Mucosa of rectum (tissue), 2 donors: ENCODE measurements around the gene TIA1.
A peak's percentile ranks its signal among the peaks of the same experiment; 100 is the strongest.
"Not testable (repeated sequence)": the region's sequence is repeated elsewhere in the genome, so short reads cannot be mapped to it uniquely, and the experiment has no call there.

Experiments
- H3K27ac ChIP-seq, 2 donors: one replicate each; pipeline ENCODE4 v1.7.0; 2013; ENCODE audit warnings: inconsistent platforms in 2 of 2, low read depth in 2 of 2, low read length in 2 of 2
- H3K27me3 ChIP-seq, 2 donors: one replicate each; pipeline ENCODE4 v1.7.0; 2013; ENCODE audit warnings: low read length in 2 of 2; ENCODE audit not compliant: control insufficient read depth in 2 of 2, insufficient read depth in 2 of 2
- H3K36me3 ChIP-seq, 2 donors: one replicate each; pipeline ENCODE4 v1.7.0; 2013; ENCODE audit warnings: low read length in 2 of 2; ENCODE audit not compliant: control insufficient read depth in 2 of 2, insufficient read depth in 2 of 2
- H3K4me1 ChIP-seq, 2 donors: one replicate each; pipeline ENCODE4 v1.7.0; 2013; ENCODE audit warnings: low read length in 2 of 2, mild to moderate bottlenecking in 1 of 2; ENCODE audit not compliant: control insufficient read depth in 2 of 2, insufficient read depth in 2 of 2
- H3K4me3 ChIP-seq, 2 donors: one replicate each; pipeline ENCODE4 v1.7.0; 2013; ENCODE audit warnings: low read length in 2 of 2
- H3K9ac ChIP-seq, 2 donors: one replicate each; pipeline ENCODE4 v1.7.0; 2013; ENCODE audit warnings: low read length in 2 of 2, low read depth in 1 of 2, mild to moderate bottlenecking in 1 of 2
- H3K9me3 ChIP-seq, 2 donors: one replicate each; pipeline ENCODE4 v1.7.0; 2013; ENCODE audit warnings: low read length in 2 of 2; ENCODE audit not compliant: control insufficient read depth in 2 of 2
- donor health status: healthy.
- donor health status: Normal muscosa, but diverticular disease.

TIA1 gene, protein sequence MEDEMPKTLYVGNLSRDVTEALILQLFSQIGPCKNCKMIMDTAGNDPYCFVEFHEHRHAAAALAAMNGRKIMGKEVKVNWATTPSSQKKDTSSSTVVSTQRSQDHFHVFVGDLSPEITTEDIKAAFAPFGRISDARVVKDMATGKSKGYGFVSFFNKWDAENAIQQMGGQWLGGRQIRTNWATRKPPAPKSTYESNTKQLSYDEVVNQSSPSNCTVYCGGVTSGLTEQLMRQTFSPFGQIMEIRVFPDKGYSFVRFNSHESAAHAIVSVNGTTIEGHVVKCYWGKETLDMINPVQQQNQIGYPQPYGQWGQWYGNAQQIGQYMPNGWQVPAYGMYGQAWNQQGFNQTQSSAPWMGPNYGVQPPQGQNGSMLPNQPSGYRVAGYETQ

DNA sequence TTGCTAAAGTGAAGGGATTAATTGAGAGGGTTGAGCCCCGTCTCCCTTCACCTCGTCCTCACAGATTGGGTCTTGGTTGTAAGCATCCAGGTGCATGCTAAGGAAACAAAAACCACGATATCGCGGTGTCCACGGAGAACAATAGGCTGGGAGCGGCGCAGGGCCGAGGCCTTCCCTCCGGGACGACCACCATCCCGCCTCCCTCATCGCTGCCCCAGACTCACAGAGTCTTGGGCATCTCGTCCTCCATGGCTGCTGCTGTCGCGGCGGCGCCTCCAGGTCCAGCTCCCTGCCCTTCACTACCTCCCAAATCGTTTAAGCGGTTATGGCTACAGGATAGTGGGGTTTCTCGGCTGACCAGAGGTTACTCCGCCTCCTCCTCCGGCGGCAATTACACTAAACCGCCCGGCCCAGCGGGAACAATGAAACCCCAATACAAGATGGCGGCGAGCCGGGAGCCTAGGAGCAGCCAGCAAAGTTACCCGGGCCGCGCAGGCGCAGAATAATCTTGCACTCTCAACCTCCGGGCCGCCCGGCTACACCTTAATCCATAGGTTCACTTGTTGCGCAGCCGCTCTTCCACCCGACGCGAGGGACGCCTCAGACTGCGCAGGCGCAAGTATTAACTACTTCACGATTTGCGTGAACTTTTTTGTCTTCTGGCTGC, at the start of gene TIA1:
Gene TIA1 (minus strand): TSS at position 448 of the 667 bp plus-strand sequence. CDS start 198 bp downstream, at position 250.
- Histone ChIP-seq H3K36me3 (peaks cover 0 to 3% of the 10 kb centered on the region in 2 donors), H3K9me3 (no peaks in the 10 kb centered on the region)

DNA sequence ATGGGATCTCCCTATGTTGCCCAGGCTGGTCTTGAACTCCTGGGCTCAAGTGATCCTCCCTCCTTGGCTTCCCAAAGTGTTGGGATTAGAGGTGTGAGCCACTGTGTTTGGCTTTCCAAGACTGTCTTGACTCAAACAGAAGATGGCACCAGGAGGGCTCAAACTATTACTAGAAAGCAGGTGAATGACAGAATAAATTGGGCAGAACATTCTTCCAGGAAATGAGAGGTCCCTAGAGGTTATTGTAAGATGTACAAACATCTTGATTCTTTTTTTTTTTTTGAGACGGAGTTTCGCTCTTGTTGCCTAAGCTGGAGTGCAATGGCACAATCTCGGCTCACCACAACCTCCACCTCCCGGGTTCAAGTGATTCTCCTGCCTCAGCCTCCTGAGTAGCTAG, 49.4 kb upstream of the TIA1 start:
- Histone ChIP-seq H3K4me1 (peaks cover 10 to 14% of the 10 kb centered on the region in 2 donors), H3K36me3 (peaks cover 10 to 19% of the 10 kb centered on the region in 2 donors)
- not testable (repeated sequence) for H3K4me3 ChIP-seq, H3K27me3 ChIP-seq, H3K9ac ChIP-seq, H3K9me3 ChIP-seq, H3K27ac ChIP-seq

More for the DNA sequence above, at the start of gene TIA1:
- Histone ChIP-seq H3K4me1 (peaks cover 7 to 9% of the 10 kb centered on the region in 2 donors), H3K9ac (peak within 1 kb of the TSS; percentile 96 to 100), H3K27ac (peak within 1 kb of the TSS; percentile 94 to 97), H3K27me3 (no peaks in the 10 kb centered on the region), H3K4me3 (peak within 1 kb of the TSS; percentile 95 to 96)

DNA sequence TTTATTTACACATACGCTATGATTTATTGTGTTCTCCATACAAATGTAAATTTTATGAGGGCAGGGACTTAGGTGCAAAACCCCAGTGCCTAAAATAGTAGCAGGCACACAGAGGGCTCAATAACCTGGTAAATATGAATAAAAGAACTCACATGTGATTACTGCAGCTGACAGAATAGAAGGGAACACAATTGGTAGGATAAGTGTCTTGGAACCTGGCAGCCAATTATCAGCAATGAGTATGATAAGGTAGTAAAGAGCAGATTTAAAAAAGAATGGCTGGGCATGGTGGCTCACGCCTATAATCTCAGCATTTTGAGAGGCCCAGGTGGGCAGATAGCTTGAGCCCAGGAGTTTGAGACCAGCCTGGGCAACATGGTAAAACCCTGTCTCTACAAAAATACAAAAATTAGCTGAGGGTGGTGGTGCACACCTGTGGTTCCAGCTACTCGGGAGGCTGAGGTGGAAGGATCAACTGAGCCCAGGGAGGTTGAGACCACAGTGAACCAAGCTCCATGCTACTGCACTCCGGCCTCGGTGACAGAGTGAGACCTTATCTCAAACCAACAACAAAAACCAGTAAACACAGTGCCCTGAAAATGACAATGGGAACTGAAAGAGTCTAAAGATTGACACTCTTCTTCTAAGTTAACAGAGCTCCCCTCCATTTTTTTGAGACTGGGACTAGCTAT, 35.2 kb upstream of the TIA1 start:
- Histone ChIP-seq H3K27ac (no peak overlapping the region), H3K9ac (no peak overlapping the region), H3K36me3 (peaks cover 48 to 72% of the 10 kb centered on the region in 2 donors), H3K9me3 (no peaks in the 10 kb centered on the region), H3K4me1 (no peaks in the 10 kb centered on the region), H3K4me3 (no peak overlapping the region), H3K27me3 (no peaks in the 10 kb centered on the region)

DNA sequence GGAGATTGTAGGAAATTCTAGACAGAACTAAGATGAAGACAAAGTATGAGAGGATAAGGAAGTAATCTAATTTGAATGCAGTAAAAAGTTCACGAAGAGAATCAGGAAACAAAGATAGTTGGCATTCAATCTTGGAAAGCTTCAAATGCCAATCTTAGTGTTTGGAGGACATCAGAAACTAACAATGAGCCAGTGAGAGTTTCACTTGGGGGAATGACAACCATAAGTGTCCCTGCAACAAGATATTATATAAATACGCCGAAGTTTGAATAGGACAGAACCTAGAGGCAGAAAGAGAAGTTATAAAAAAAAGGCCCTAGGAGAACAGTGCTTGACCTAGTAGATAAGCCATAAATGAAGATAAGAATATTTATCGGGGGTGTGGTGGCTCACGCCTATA, 34.0 kb upstream of the TIA1 start:
- Histone ChIP-seq H3K36me3 (peaks cover 45 to 62% of the 10 kb centered on the region in 2 donors), H3K27ac (no peak overlapping the region)

DNA sequence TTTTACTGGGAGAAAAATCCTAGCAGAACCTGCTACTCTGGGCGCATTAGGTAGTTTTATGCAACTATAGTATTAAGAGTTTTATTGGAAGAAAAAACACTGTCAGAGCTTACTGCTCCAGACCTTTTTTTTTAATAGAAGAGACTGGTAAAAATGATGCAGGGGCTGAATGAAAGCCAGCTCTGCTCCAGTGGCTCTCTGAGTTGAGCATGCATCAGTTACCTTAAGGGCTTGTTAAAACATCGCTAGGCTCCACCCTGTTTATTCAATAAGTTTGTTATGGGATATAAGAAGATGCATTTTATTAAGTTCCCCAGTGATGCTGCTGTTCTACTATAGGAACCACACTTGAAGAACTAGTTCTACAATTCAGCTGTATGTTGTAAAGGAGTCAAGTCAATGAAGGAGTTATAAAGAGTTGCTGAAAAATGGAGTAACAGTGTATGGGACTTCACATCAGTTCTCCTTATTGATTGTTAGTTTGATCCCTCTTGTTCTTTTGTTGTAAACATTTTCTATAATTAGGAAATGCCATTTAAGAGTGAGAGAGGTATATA, 31.9 kb upstream of the TIA1 start:
- Histone ChIP-seq H3K4me3 (no peak overlapping the region), H3K27ac (no peak overlapping the region), H3K27me3 (no peaks in the 10 kb centered on the region), H3K9ac (no peak overlapping the region), H3K9me3 (no peaks in the 10 kb centered on the region), H3K4me1 (no peaks in the 10 kb centered on the region), H3K36me3 (peaks cover 37 to 53% of the 10 kb centered on the region in 2 donors)

More for the DNA sequence above, 34.0 kb upstream of the TIA1 start:
- Histone ChIP-seq H3K4me3 (no peak overlapping the region), H3K9ac (no peak overlapping the region), H3K4me1 (no peaks in the 10 kb centered on the region), H3K27me3 (no peaks in the 10 kb centered on the region), H3K9me3 (no peaks in the 10 kb centered on the region)

DNA sequence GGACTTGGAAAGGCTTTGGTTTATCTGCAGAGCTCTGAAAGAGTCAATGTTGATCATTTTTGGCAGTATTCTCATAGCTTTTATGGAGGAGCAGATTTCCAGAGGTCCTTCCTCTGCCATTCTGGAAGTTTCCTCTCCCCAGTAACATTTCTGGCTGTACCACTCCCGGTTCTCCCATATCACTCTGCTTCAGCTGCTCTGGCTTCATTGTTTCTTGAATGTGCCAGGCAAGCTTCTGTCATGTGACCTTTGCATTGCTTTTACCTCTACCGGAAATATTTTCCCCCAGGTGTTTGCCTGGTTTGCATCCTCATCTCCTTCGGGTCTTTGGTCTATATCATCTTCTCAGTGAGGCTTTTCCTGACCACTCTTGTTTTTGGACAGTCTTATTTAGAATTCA, 21.9 kb upstream of the TIA1 start:
- Histone ChIP-seq H3K9ac (no peak overlapping the region), H3K27ac (no peak overlapping the region)

DNA sequence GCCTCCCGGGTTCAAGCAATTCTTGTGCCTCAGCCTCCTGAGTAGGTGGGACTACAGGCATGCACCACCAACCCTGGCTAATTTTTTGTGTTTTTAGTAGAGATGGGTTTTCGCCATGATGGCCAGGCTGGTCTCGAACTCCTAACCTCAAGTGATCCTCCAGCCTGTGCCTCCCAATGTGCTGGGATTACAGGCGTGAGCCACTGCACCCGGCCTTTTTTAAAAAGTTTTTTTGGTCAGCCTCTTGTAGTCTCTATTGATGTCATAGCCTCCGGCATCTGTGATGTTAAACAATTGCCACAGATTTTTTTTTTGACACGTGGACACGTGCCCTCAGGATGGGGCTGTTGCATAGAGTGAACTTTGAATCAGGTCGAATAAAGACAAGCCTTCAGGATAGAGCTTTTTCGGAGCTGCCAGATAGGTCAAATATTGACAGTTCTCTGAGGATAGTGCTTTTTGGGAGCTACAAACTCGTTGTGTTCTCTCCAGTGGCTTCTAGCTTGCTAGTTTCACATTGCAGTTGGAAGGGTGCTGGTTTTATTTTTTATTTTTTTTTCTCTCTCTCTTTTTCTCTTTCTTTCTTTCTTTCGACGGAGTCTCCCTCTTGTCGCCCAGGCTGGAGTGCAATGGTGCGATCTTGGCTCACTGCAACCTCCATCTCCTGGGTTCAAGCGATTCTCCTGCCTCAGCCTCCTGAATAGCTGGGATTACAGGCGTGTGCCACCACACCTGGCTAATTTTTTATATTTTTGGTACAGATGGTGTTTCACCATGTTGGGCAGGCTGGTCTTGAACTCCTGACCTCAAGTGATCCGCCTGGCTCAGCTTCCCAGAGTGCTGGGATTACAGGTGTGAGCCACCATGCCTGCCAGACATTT, 21.2 kb upstream of the TIA1 start:
- H3K9me3 ChIP-seq, H3K27me3 ChIP-seq, H3K27ac ChIP-seq, H3K4me3 ChIP-seq, H3K4me1 ChIP-seq, H3K9ac ChIP-seq: not testable (repeated sequence)
- peaks cover 4 to 14% of the 10 kb centered on the region in 2 donors for H3K36me3 ChIP-seq

More for the DNA sequence above, 21.9 kb upstream of the TIA1 start:
- Histone ChIP-seq H3K9me3 (no peaks in the 10 kb centered on the region), H3K36me3 (peaks cover 8 to 16% of the 10 kb centered on the region in 2 donors), H3K4me3 (no peak overlapping the region), H3K4me1 (no peaks in the 10 kb centered on the region), H3K27me3 (no peaks in the 10 kb centered on the region)

DNA sequence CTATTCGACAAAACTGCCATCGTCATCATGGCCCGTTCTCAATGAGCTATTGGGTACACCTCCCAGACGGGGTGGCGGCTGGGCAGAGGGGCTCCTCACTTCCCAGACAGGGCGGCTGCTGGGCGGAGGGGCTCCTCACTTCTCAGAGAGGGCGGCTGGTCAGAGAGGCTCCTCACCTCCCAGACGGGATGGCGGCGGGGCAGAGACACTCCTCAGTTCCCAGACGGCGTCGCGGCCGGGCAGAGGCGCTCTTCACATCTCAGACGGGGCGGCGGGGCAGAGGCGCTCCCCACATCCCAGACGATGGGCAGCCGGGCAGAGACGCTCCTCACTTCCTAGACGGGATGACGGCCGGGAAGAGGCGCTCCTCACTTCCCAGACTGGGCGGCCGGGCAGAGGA, 18.5 kb upstream of the TIA1 start:
- not testable (repeated sequence) for H3K27me3 ChIP-seq, H3K27ac ChIP-seq, H3K9ac ChIP-seq, H3K4me1 ChIP-seq, H3K4me3 ChIP-seq, H3K9me3 ChIP-seq
- peaks cover 7 to 13% of the 10 kb centered on the region in 2 donors for H3K36me3 ChIP-seq

DNA sequence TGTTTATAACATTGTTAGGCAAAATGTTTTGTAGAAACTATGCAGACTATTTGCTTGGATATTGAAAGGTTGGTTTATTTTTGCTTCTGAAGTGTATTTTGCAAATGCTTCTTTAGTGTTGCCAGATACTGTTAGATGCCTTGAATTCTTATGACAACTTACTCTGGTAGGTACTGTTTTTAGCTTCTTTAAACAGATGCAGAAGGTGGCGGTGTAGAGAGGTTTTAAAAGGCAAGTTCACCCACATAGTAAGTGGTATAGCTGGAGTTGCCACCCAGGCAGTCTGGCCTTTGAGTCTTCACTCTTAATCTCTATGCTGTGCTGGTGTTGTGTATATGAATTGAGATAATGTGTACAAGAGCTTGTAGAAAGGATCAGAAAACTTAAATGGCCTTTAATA, 13.1 kb upstream of the TIA1 start:
- H3K9ac ChIP-seq, result no peak overlapping the region
- peaks cover 12 to 30% of the 10 kb centered on the region in 2 donors for H3K36me3 ChIP-seq
- H3K27me3 ChIP-seq, result no peaks in the 10 kb centered on the region
- no peaks in the 10 kb centered on the region for H3K9me3 ChIP-seq
- H3K4me3 ChIP-seq, result no peak overlapping the region
- no peak overlapping the region for H3K27ac ChIP-seq
- peaks cover 0 to 11% of the 10 kb centered on the region in 2 donors for H3K4me1 ChIP-seq
